NB4 (cell line): ENCODE data around the gene TMEM121B.
A peak's percentile ranks its signal among the peaks of the same experiment; 100 is the strongest.

ENCODE experiments used
- MYC ChIP-seq: IDR thresholded peaks from 2 replicates; pipeline ENCODE4 v1.6.1; 2011; ENCODE audit warnings: low read depth, low read length
- POLR2A ChIP-seq: IDR thresholded peaks from 2 replicates; pipeline ENCODE4 v1.6.1; 2011; ENCODE audit warnings: mild to moderate bottlenecking; ENCODE audit not compliant: insufficient read length; ENCODE audit errors: extremely low read depth
- TF ChIP-seq, protein P1 (sequence below): IDR thresholded peaks from one replicate; pipeline ENCODE4 v1.5.1; 2012; ENCODE audit warnings: low read depth, low read length
- TF ChIP-seq, protein P2 (sequence below): IDR thresholded peaks from 2 replicates; pipeline ENCODE4 v1.6.1; 2011; ENCODE audit warnings: low read depth, low read length

DNA sequence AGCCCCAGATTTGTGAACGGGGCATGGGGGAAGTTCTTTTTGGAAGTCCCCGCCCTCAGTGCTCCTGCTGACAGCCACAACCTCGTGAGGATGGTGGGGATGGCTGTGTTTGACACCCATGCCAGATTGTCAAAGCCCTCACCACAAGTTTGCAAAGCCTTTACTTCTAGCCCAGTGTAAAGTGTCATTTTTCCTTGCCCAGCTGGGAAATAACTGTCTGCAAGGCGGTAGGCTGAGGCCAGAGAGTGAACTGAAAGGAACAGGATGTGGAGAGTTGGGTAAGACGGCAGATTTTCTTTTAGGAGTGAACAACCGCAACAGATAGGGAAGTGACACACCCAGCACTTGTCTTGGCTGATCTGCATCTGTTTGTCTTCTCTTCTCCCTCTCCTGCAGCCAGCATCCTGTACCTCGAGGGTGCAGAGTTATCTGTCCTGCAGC lies 22.8 kb downstream of the TMEM121B start:
- TF ChIP-seq, protein P1, sequence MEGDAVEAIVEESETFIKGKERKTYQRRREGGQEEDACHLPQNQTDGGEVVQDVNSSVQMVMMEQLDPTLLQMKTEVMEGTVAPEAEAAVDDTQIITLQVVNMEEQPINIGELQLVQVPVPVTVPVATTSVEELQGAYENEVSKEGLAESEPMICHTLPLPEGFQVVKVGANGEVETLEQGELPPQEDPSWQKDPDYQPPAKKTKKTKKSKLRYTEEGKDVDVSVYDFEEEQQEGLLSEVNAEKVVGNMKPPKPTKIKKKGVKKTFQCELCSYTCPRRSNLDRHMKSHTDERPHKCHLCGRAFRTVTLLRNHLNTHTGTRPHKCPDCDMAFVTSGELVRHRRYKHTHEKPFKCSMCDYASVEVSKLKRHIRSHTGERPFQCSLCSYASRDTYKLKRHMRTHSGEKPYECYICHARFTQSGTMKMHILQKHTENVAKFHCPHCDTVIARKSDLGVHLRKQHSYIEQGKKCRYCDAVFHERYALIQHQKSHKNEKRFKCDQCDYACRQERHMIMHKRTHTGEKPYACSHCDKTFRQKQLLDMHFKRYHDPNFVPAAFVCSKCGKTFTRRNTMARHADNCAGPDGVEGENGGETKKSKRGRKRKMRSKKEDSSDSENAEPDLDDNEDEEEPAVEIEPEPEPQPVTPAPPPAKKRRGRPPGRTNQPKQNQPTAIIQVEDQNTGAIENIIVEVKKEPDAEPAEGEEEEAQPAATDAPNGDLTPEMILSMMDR, result no peak
- no peak for TF ChIP-seq POLR2A
- TF ChIP-seq MYC, result peak; percentile 89
- TF ChIP-seq, protein P2, sequence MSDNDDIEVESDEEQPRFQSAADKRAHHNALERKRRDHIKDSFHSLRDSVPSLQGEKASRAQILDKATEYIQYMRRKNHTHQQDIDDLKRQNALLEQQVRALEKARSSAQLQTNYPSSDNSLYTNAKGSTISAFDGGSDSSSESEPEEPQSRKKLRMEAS, result peak; percentile 90
